KMS-11 (cell line): ENCODE data around the gene FKBP6.

ENCODE experiments used
- H2AFZ ChIP-seq: fragments of 200-600 bp; sonication (generic); 2 replicates; pipeline ENCODE4 v1.6.1; 2016; ENCODE audit warnings: antibody characterized with exemption, mixed run types, low read depth
- H3K27ac ChIP-seq: fragments of 200-600 bp; sonication (generic); 2 replicates; pipeline ENCODE4 v1.6.1; 2016; ENCODE audit warnings: mild to moderate bottlenecking, mixed run types
- H3K27me3 ChIP-seq: fragments of 200-600 bp; sonication (generic); 2 replicates; pipeline ENCODE4 v1.6.1; 2017; ENCODE audit warnings: mild to moderate bottlenecking, low read depth, mixed run types, moderate library complexity; ENCODE audit not compliant: insufficient read depth
- H3K36me3 ChIP-seq: fragments of 200-600 bp; sonication (generic); 2 replicates; pipeline ENCODE4 v1.6.1; 2017; ENCODE audit warnings: mild to moderate bottlenecking, mixed run types; ENCODE audit not compliant: insufficient read depth
- H3K4me1 ChIP-seq: fragments of 200-600 bp; sonication (generic); 2 replicates; pipeline ENCODE4 v1.6.1; 2016; ENCODE audit warnings: mild to moderate bottlenecking, low read depth, mixed run types; ENCODE audit not compliant: poor library complexity, severe bottlenecking
- H3K4me2 ChIP-seq: fragments of 200-600 bp; sonication (generic); 2 replicates; pipeline ENCODE4 v1.7.0; 2016; ENCODE audit warnings: mild to moderate bottlenecking, mixed run types
- H3K4me3 ChIP-seq: fragments of 200-600 bp; sonication (generic); IDR thresholded peaks from 2 replicates; pipeline ENCODE4 v1.6.1; 2017; ENCODE audit warnings: low read depth, low read length, mixed read lengths; ENCODE audit not compliant: insufficient read depth
- H3K79me2 ChIP-seq: fragments of 200-600 bp; sonication (generic); 2 replicates; pipeline ENCODE4 v1.6.1; 2016; ENCODE audit warnings: low read depth, mixed run types; ENCODE audit not compliant: insufficient read depth
- H3K9ac ChIP-seq: fragments of 200-600 bp; sonication (generic); 2 replicates; pipeline ENCODE4 v1.6.1; 2016; ENCODE audit warnings: mild to moderate bottlenecking, mixed run types
- H4K20me1 ChIP-seq: fragments of 200-600 bp; sonication (generic); 2 replicates; pipeline ENCODE4 v1.6.1; 2016; ENCODE audit warnings: mild to moderate bottlenecking, mixed run types; ENCODE audit not compliant: insufficient read depth
- TF ChIP-seq, protein P1 (sequence below): fragments of 200-600 bp; sonication (generic); conservative IDR thresholded peaks from 2 replicates; pipeline ENCODE4 v1.6.1; 2017; ENCODE audit warnings: low read depth, mild to moderate bottlenecking, antibody characterized with exemption, low read length, moderate library complexity, mixed read lengths

Gene FKBP6

DNA sequence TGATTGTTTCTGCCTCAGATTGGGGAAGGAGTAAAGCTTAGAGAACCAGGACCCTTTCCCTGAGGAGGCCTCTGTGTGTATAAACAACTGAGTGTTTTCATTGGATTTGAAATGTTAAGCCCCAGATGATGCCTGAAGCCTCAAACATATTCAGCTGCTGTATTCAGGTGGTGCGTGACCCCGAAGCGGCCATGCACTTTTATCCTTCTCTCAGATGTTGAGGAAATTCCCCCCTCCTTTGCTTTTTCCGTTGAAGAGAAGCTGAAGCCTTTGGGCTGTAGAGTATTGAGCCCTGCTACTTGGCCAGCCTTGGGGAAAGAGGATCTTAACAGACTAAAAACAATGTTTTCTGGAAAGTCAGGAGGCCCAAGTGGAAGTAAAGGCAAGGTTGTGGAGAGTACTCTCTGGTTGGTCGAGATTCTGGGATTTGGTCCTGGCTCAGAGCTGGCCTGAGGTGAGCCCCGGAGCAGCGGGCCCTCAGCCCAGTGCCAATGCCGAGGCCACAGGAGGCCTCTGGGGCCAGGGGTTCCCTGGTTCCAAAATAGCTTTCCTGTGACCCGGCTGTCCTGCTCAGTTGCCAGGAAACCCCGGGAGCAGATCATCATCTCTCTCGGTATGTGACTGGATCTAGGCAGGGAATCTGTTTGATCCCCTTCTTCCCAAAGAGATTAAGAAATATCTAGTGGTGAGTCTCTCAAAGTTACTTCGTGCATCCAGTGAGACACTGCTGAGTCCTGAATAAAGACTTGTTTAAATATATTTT lies 22.5 kb downstream of the FKBP6 start:
- no peaks in the 10 kb centered on the region for H4K20me1 ChIP-seq

GRCh38 chr7:73351447-73352167 lies 23.6 kb downstream of the FKBP6 start:
- H3K4me1 ChIP-seq, result no peaks in the 10 kb centered on the region
- H3K36me3 ChIP-seq, result no peaks in the 10 kb centered on the region
- no peaks in the 10 kb centered on the region for H3K27me3 ChIP-seq
- TF ChIP-seq, protein P1, sequence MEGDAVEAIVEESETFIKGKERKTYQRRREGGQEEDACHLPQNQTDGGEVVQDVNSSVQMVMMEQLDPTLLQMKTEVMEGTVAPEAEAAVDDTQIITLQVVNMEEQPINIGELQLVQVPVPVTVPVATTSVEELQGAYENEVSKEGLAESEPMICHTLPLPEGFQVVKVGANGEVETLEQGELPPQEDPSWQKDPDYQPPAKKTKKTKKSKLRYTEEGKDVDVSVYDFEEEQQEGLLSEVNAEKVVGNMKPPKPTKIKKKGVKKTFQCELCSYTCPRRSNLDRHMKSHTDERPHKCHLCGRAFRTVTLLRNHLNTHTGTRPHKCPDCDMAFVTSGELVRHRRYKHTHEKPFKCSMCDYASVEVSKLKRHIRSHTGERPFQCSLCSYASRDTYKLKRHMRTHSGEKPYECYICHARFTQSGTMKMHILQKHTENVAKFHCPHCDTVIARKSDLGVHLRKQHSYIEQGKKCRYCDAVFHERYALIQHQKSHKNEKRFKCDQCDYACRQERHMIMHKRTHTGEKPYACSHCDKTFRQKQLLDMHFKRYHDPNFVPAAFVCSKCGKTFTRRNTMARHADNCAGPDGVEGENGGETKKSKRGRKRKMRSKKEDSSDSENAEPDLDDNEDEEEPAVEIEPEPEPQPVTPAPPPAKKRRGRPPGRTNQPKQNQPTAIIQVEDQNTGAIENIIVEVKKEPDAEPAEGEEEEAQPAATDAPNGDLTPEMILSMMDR, result no peak
- H3K4me3 ChIP-seq, result no peak overlapping the region
- no peak overlapping the region for H3K4me2 ChIP-seq
- no peak overlapping the region for H3K27ac ChIP-seq
- H2AFZ ChIP-seq, result no peak overlapping the region
- H3K79me2 ChIP-seq, result no peaks in the 10 kb centered on the region
- no peak overlapping the region for H3K9ac ChIP-seq
- H4K20me1 ChIP-seq, result no peaks in the 10 kb centered on the region

More for the DNA sequence above, 22.5 kb downstream of the FKBP6 start:
- Histone ChIP-seq H3K79me2 (no peaks in the 10 kb centered on the region), H3K4me1 (no peaks in the 10 kb centered on the region), H3K27ac (no peak overlapping the region), H3K36me3 (no peaks in the 10 kb centered on the region), H3K4me2 (no peak overlapping the region), H3K27me3 (no peaks in the 10 kb centered on the region), H2AFZ (no peak overlapping the region), H3K4me3 (no peak overlapping the region), H3K9ac (no peak overlapping the region)
- TF ChIP-seq, protein P1, result no peak

GRCh38 chr7:73352784-73353183 lies 24.8 kb downstream of the FKBP6 start:
- H3K36me3 ChIP-seq, result no peaks in the 10 kb centered on the region
- H2AFZ ChIP-seq, result no peak overlapping the region
- no peak overlapping the region for H3K4me3 ChIP-seq
- H3K4me2 ChIP-seq, result no peak overlapping the region
- H3K9ac ChIP-seq, result no peak overlapping the region
- no peaks in the 10 kb centered on the region for H4K20me1 ChIP-seq
- TF ChIP-seq, protein P1, result no peak
- H3K27me3 ChIP-seq, result no peaks in the 10 kb centered on the region
- no peaks in the 10 kb centered on the region for H3K79me2 ChIP-seq
- no peaks in the 10 kb centered on the region for H3K4me1 ChIP-seq
- no peak overlapping the region for H3K27ac ChIP-seq

DNA sequence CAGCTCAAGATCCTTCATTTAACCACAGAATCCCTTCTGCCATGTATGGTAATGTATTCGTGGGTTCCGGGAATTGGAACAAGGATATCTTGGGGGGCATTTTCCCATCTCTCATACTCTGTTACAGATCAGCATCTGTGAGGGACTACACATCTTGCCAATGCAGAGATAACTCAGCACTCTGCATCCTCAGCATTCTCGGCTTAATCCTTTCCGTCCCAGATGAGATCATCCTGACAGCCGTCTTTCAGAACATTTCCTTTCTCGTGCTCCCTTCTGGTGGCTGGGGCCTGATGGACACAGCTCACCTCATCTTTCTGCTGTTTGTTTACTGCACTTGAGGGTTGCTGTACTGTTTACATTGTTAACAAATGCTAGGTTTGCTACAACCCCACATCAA lies 25.3 kb downstream of the FKBP6 start:
- H2AFZ ChIP-seq, result no peak overlapping the region
- H3K27me3 ChIP-seq, result no peaks in the 10 kb centered on the region
- no peak overlapping the region for H3K4me2 ChIP-seq
- TF ChIP-seq, protein P1, result no peak
- H3K4me3 ChIP-seq, result no peak overlapping the region
- no peaks in the 10 kb centered on the region for H3K36me3 ChIP-seq
- H3K79me2 ChIP-seq, result no peaks in the 10 kb centered on the region
- H3K4me1 ChIP-seq, result no peaks in the 10 kb centered on the region
- no peak overlapping the region for H3K27ac ChIP-seq
- H4K20me1 ChIP-seq, result no peaks in the 10 kb centered on the region
- no peak overlapping the region for H3K9ac ChIP-seq
